IMR-90 (cell line): ENCODE data around the gene TCEA2. TPM values are rescaled to one million over a fixed set of nuclear protein-coding genes. Genes with fewer than 3 reads are reported as not detected.

Experiments used
- ATAC-seq: fragments of 200-7000 bp; cut with Tn5 transposase; 2 replicates; pipeline ENCODE4 v1.9.1; 2020; ENCODE audit warnings: low read depth, mild to moderate bottlenecking, moderate library complexity
- BruUV-seq: library from RNA; stranded (reverse); fragments of 400-500 nt; replicated peaks from 2 replicates; lab custom pipeline; 2021; lab: Mats Ljungman, UMichigan
- CTCF ChIA-PET: fragments of 300-600 bp; formaldehyde crosslinking; extraction: SDS; loops from one replicate; lab custom pipeline; 2021; ENCODE audit warnings: antibody characterized with exemption; lab: Yijun Ruan, JAX
- POLR2A ChIA-PET: fragments of 300-600 bp; sonication (Branson Sonifier 250); formaldehyde crosslinking; loops from one replicate; lab custom pipeline; 2022; ENCODE audit warnings: antibody characterized with exemption; ENCODE audit not compliant: unreplicated experiment; lab: Charles Lee
- DNase-seq: peaks from one replicate; pipeline ENCODE4 v3.0.0; 2013
- H2AFZ ChIP-seq: replicated peaks from 2 replicates; pipeline ENCODE3; 2013; ENCODE audit warnings: low read length, mild to moderate bottlenecking; ENCODE audit not compliant: poor library complexity
- H2AK5ac ChIP-seq: 2 replicates; pipeline ENCODE4 v1.6.1; 2013; ENCODE audit warnings: low read depth, low read length, inconsistent platforms
- H2AK9ac ChIP-seq: replicated peaks from 2 replicates; pipeline ENCODE3; 2013; ENCODE audit warnings: mild to moderate bottlenecking, low read depth, low read length, moderate library complexity; ENCODE audit not compliant: poor library complexity
- H2BK120ac ChIP-seq: 2 replicates; pipeline ENCODE4 v1.6.1; 2013; ENCODE audit warnings: low read depth, low read length, inconsistent platforms
- H2BK15ac ChIP-seq: 3 replicates; pipeline ENCODE4 v1.6.1; 2013; ENCODE audit warnings: low read depth, low read length, inconsistent platforms
- H2BK20ac ChIP-seq: 2 replicates; pipeline ENCODE4 v1.6.1; 2013; ENCODE audit warnings: low read depth, mild to moderate bottlenecking, inconsistent platforms, low read length, moderate library complexity
- H2BK5ac ChIP-seq: 2 replicates; pipeline ENCODE4 v1.6.1; 2013; ENCODE audit warnings: mild to moderate bottlenecking, low read depth, low read length, inconsistent platforms; ENCODE audit not compliant: poor library complexity, severe bottlenecking
- H3K14ac ChIP-seq: replicated peaks from 2 replicates; pipeline ENCODE4 v1.6.1; 2013; ENCODE audit warnings: low read depth, low read length, inconsistent platforms
- H3K18ac ChIP-seq: 2 replicates; pipeline ENCODE4 v1.6.1; 2013; ENCODE audit warnings: low read depth, low read length, control low read depth
- H3K23ac ChIP-seq: 2 replicates; pipeline ENCODE4 v1.6.1; 2013; ENCODE audit warnings: low read depth, low read length, inconsistent platforms
- H3K27ac ChIP-seq: 2 replicates; pipeline ENCODE4 v1.5.1; 2013; ENCODE audit warnings: mild to moderate bottlenecking, control low read depth, low read length; ENCODE audit not compliant: insufficient read depth
- H3K27me3 ChIP-seq: 2 replicates; pipeline ENCODE4 v1.6.1; 2013; ENCODE audit warnings: low read length; ENCODE audit not compliant: control insufficient read depth, insufficient read depth
- H3K36me3 ChIP-seq: 2 replicates; pipeline ENCODE4 v1.6.1; 2013; ENCODE audit warnings: low read length, mixed read lengths; ENCODE audit not compliant: control insufficient read depth, insufficient read depth
- H3K4ac ChIP-seq: 2 replicates; pipeline ENCODE4 v1.6.1; 2013; ENCODE audit warnings: low read depth, low read length, inconsistent platforms
- H3K4me1 ChIP-seq: 2 replicates; pipeline ENCODE4 v1.6.1; 2013; ENCODE audit warnings: low read length, mixed read lengths; ENCODE audit not compliant: control insufficient read depth, insufficient read depth
- H3K4me2 ChIP-seq: 2 replicates; pipeline ENCODE4 v1.6.1; 2013; ENCODE audit warnings: low read depth, mild to moderate bottlenecking, control low read depth, low read length, moderate library complexity
- H3K4me3 ChIP-seq: 2 replicates; pipeline ENCODE4 v1.5.1; 2013; ENCODE audit warnings: low read depth, mild to moderate bottlenecking, control low read depth, low read length, moderate library complexity; ENCODE audit not compliant: insufficient read depth
- H3K56ac ChIP-seq: 2 replicates; pipeline ENCODE4 v1.6.1; 2013; ENCODE audit warnings: low read length, inconsistent platforms; ENCODE audit not compliant: insufficient read depth; ENCODE audit errors: extremely low read depth
- H3K79me1 ChIP-seq, 2 experiments: 2 replicates each; pipeline ENCODE4 v1.6.1; 2013; ENCODE audit warnings: low read length in 2 of 2, inconsistent platforms in 1 of 2, low read depth in 1 of 2
- H3K9ac ChIP-seq: 2 replicates; pipeline ENCODE4 v1.6.1; 2013; ENCODE audit warnings: low read depth, low read length, control low read depth
- H3K9me1 ChIP-seq: 2 replicates; pipeline ENCODE4 v1.6.1; 2013; ENCODE audit warnings: low read length, inconsistent platforms; ENCODE audit not compliant: insufficient read depth
- H3K9me3 ChIP-seq: 2 replicates; pipeline ENCODE4 v1.6.1; 2013; ENCODE audit warnings: low read length; ENCODE audit not compliant: control insufficient read depth, insufficient read depth
- H4K20me1 ChIP-seq: 2 replicates; pipeline ENCODE4 v1.6.1; 2013; ENCODE audit warnings: low read length, inconsistent platforms; ENCODE audit not compliant: insufficient read depth
- H4K5ac ChIP-seq: 2 replicates; pipeline ENCODE4 v1.6.1; 2013; ENCODE audit warnings: mild to moderate bottlenecking, low read depth, low read length, control low read depth
- H4K8ac ChIP-seq, 2 experiments: 2 replicates each; pipeline ENCODE4 v1.6.1; 2013; ENCODE audit warnings: low read depth in 2 of 2, low read length in 2 of 2, control low read depth in 1 of 2, inconsistent platforms in 1 of 2
- H4K91ac ChIP-seq: 2 replicates; pipeline ENCODE4 v1.6.1; 2013; ENCODE audit warnings: low read depth, low read length, inconsistent platforms; ENCODE audit not compliant: insufficient read depth
- BHLHE40 ChIP-seq: fragments of 150-350 bp; IDR thresholded peaks from 2 replicates; pipeline ENCODE4 v1.6.1; 2016; ENCODE audit warnings: mild to moderate bottlenecking, low read depth, low read length
- CEBPB ChIP-seq: IDR thresholded peaks from 2 replicates; pipeline ENCODE4 v1.6.1; 2012; ENCODE audit warnings: low read depth, low read length, improper control_type of control experiment
- CHD1 ChIP-seq: IDR thresholded peaks from 2 replicates; pipeline ENCODE4 v1.6.1; 2012; ENCODE audit warnings: low read depth, low read length, improper control_type of control experiment
- ELK1 ChIP-seq: fragments of 150-350 bp; IDR thresholded peaks from 2 replicates; pipeline ENCODE4 v1.6.1; 2016; ENCODE audit warnings: low read depth, mild to moderate bottlenecking, low read length, moderate library complexity, borderline replicate concordance
- FOS ChIP-seq: fragments of 150-350 bp; IDR thresholded peaks from 2 replicates; pipeline ENCODE4 v1.6.1; 2016; ENCODE audit warnings: low read depth, low read length
- MAFK ChIP-seq: IDR thresholded peaks from 2 replicates; pipeline ENCODE4 v1.6.1; 2012; ENCODE audit warnings: low read depth, low read length, improper control_type of control experiment
- MXI1 ChIP-seq: IDR thresholded peaks from 2 replicates; pipeline ENCODE4 v1.6.1; 2012; ENCODE audit warnings: low read depth, mild to moderate bottlenecking, low read length, moderate library complexity, borderline replicate concordance
- NFE2L2 ChIP-seq: fragments of 150-350 bp; IDR thresholded peaks from 2 replicates; pipeline ENCODE4 v1.6.1; 2016; ENCODE audit warnings: low read depth, mild to moderate bottlenecking, low read length
- RAD21 ChIP-seq: IDR thresholded peaks from 2 replicates; pipeline ENCODE4 v1.6.1; 2012; ENCODE audit warnings: low read length, improper control_type of control experiment
- RCOR1 ChIP-seq: IDR thresholded peaks from 2 replicates; pipeline ENCODE4 v1.6.1; 2012; ENCODE audit warnings: mild to moderate bottlenecking, low read length, improper control_type of control experiment; ENCODE audit not compliant: insufficient replicate concordance
- SMC3 ChIP-seq: fragments of 150-350 bp; IDR thresholded peaks from 2 replicates; pipeline ENCODE4 v1.6.1; 2016; ENCODE audit warnings: low read depth, mild to moderate bottlenecking, antibody characterized with exemption, low read length, moderate library complexity
- WGBS, 2 experiments: methylation state at CpG; one replicate each; pipeline versions ENCODE4 v1.1.5 to v1.1.7; 2013; ENCODE audit warnings: missing lambda C conversion rate in 2 of 2; ENCODE audit not compliant: insufficient read length in 1 of 2; ENCODE audit errors: extremely low coverage in 2 of 2; 5-methylcytosine and 5-hydroxymethylcytosine counted together
- dilution Hi-C: fragments of 300-500 bp; cut with HindIII; formaldehyde crosslinking; loops from one replicate; pipeline ENCODE4 v1.14.3; 2018; ENCODE audit warnings: low sequenced_read_pairs; ENCODE audit not compliant: unreplicated experiment
- in situ Hi-C: fragments of 300-500 bp; cut with MboI; formaldehyde crosslinking; loops from 3 replicates; pipeline ENCODE4 v1.14.3; 2019; ENCODE audit warnings: low sequenced_read_pairs, inconsistent platforms, mixed read lengths
- intact Hi-C: fragments of 100-400 bp; cut with micrococcal nuclease; formaldehyde crosslinking; loops from 2 replicates; pipeline ENCODE4 v1.10.0; 2022
- polyA plus RNA-seq, 3 experiments: library from polyadenylated mRNA; depleted of rRNA; stranded (reverse); fragments of >200 nt; gene quantifications; 2 replicates each; pipeline ENCODE4 v1.2.3, GENCODE V29; 2012; ENCODE audit warnings: low replicate concordance in 1 of 3
- total RNA-seq: library from RNA; depleted of rRNA; stranded (reverse); fragments of >200 nt; gene quantifications from 2 replicates; pipeline ENCODE4 v1.2.3, GENCODE V29; 2012
- TF ChIP-seq, protein P1 (sequence below): conservative IDR thresholded peaks from 2 replicates; pipeline ENCODE4 v1.5.1; 2012; ENCODE audit warnings: mild to moderate bottlenecking, low read depth, low read length, improper control_type of control experiment

TCEA2 gene
- total and polyA plus RNA-seq, 2 of the 4 experiments (the other 2 are of a cell fraction) = 9.3 to 30.0 TPM

GRCh38 chr20:64077876-64078551 is 15.0 kb downstream of the TCEA2 start:
- Histone ChIP-seq H3K14ac (no peak overlapping the region), H3K23ac (no peak overlapping the region), H2BK120ac (no peak overlapping the region), H3K9ac (no peak overlapping the region), H2AFZ (no peak overlapping the region), H3K9me3 (no peaks in the 10 kb centered on the region), H3K4me2 (no peak overlapping the region; the same call in 1 of the 2 replicates), H3K27ac (no peak overlapping the region), H2AK9ac (no peak overlapping the region), H4K20me1 (peaks cover 6% of the 10 kb centered on the region), H2BK5ac (no peak overlapping the region), H2AK5ac (no peak overlapping the region), H3K56ac (no peak overlapping the region), H3K79me1 (peaks cover 6 to 8% of the 10 kb centered on the region in 2 experiments; a peak in 3 of 4 replicates), H3K4me1 (peaks cover 13% of the 10 kb centered on the region), H2BK20ac (no peak overlapping the region), H2BK15ac (no peak overlapping the region), H3K9me1 (no peaks in the 10 kb centered on the region), H4K91ac (no peak overlapping the region), H3K18ac (no peak overlapping the region), H3K27me3 (peaks cover 6% of the 10 kb centered on the region; the same call in 1 of the 2 replicates), H4K8ac (no peak overlapping the region), H4K5ac (no peak overlapping the region), H3K4me3 (no peak overlapping the region), H3K4ac (no peak overlapping the region), H3K36me3 (peaks cover 15% of the 10 kb centered on the region; the same call in 1 of the 2 replicates)
- TF ChIP-seq ELK1 (no peak), CHD1 (no peak), FOS (no peak), NFE2L2 (no peak), SMC3 (no peak), RAD21 (no peak), BHLHE40 (no peak), MAFK (no peak), MXI1 (no peak), CEBPB (no peak), RCOR1 (no peak)
- TF ChIP-seq, protein P1, sequence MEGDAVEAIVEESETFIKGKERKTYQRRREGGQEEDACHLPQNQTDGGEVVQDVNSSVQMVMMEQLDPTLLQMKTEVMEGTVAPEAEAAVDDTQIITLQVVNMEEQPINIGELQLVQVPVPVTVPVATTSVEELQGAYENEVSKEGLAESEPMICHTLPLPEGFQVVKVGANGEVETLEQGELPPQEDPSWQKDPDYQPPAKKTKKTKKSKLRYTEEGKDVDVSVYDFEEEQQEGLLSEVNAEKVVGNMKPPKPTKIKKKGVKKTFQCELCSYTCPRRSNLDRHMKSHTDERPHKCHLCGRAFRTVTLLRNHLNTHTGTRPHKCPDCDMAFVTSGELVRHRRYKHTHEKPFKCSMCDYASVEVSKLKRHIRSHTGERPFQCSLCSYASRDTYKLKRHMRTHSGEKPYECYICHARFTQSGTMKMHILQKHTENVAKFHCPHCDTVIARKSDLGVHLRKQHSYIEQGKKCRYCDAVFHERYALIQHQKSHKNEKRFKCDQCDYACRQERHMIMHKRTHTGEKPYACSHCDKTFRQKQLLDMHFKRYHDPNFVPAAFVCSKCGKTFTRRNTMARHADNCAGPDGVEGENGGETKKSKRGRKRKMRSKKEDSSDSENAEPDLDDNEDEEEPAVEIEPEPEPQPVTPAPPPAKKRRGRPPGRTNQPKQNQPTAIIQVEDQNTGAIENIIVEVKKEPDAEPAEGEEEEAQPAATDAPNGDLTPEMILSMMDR = no peak
- dilution Hi-C loops = no loop called here
- intact Hi-C loops = no loop called here
- POLR2A ChIA-PET = no interaction called here
- WGBS, 2 experiments = 49% methylated on average over 2 of the region's 15 CpGs; no CpG with 5 or more reads in 1 of the 2 experiments
- ATAC-seq = no peak
- DNase-seq = no peak
- CTCF ChIA-PET = no interaction called here
- no TSS peak for BruUV-seq
- in situ Hi-C loops = no loop called here
